NCI-H1092 (cell line): ENCODE measurements around the gene RARRES2.
"Not testable (repeated sequence)": the region's sequence is repeated elsewhere in the genome, so short reads cannot be mapped to it uniquely, and the experiment has no call there.

Experiments
- DNase-seq: peaks from one replicate; lab custom pipeline; 2025; lab: John Stamatoyannopoulos, UW

RARRES2 gene

GRCh38 chr7:150341263-150342120 lies at the start of gene RARRES2:
RARRES2 (minus strand) TSS chr7:150341629; CDS start chr7:150340609, 1,020 bp downstream.
- no peak for DNase-seq

- no peak for DNase-seq
These were observed 48.8 kb upstream of the RARRES2 start for GRCh38 chr7:150390205-150390604.

DNA sequence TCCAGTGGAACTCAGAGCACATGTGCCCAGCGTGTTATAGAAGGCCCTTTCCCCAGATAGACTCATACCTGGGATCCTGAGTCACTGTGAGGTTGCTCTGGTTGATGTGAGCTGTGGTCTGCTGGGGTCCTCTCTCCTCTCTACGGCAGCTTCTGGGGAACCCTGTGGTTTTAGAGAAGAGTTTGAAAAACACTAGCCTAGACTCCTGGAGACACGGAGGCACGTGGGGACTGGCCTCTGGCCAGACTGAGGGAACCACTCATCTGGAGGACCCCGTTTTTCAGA lies 48.0 kb upstream of the RARRES2 start:
- DNase-seq = no peak

GRCh38 chr7:150388709-150389531 lies 47.5 kb upstream of the RARRES2 start:
- peak; percentile 19 for DNase-seq

- no peak for DNase-seq
These were observed 46.9 kb upstream of the RARRES2 start for GRCh38 chr7:150388306-150388705.

GRCh38 chr7:150385884-150386283 lies 44.5 kb upstream of the RARRES2 start:
- not testable (repeated sequence) for DNase-seq

- no peak for DNase-seq
These were observed 43.9 kb upstream of the RARRES2 start for GRCh38 chr7:150385302-150385723.

GRCh38 chr7:150384406-150385301 lies 43.2 kb upstream of the RARRES2 start:
- DNase-seq = no peak

DNA sequence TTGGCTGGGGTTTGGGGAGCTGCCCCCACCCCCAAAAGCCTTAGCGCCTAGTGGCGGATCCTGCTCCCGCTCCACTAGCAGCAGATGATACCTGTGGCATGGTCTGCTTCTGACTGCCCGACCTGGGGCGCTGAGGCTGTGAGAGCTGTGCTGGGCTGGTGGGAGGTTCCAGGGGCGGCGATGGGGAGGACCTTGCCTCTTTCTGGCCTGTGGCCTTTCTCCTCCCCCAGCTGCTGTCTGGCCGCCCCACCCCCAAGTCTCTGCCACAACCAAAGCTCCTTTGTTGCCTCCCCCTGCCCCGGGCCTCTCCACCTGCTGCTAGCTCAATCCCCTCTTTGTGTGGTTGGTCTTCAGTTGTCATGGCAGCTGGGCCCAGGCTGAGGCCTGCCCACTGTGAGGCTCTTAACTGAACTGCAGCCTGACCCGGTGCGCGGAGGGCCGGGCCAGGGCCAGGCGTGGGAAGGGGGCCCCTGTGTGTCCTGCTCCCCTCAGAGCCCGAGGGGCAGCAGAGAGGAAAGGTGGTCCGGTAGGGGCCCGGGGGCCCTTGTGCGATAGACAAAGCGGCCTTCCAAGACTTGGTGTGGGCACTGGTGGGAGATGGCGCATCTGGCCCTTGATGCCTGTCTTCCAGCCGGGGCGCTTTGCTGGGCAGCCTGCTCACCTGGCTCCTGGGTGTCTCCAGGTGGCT lies 42.4 kb upstream of the RARRES2 start:
- peak; percentile 66 for DNase-seq

GRCh38 chr7:150382844-150383225 lies 41.4 kb upstream of the RARRES2 start:
- DNase-seq = no peak

DNA sequence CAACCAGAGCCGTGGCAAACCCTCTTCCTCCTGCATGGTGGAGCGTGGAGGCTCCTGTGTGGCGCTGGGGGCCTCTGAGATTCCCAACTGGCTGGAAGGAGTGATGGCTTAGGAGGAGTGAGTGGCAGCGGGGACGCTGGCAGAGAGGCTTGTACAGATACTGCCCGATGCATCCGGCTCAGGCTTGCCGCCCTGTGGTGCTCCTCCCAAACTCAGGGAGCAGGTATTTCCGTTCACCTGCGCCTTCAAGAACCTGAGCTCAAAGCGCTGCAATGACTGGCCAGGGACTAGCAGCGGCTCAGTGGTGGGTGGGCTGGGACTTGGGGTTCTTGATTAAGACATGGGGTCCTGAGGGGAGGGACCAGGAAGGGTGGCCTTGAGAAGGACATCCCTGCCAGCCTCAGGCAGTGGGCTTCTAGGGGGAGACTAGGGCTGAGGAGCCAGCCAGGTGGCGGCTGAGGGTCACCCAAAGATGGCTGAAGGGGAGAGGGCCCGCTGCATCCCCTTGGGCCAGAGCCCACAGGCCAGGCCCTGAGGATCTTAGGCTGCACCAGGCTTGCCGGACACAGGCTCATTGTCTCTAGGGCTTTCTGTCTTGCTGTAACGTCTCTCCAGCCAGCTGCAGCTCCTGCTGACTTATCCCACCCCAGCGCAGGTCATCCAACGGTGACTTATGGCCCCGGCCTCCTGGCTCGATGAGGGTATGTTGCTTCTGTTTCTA lies 40.9 kb upstream of the RARRES2 start:
- DNase-seq = no peak

- DNase-seq = no peak
These were observed 40.3 kb upstream of the RARRES2 start for GRCh38 chr7:150381785-150382122.

- DNase-seq = no peak
These were observed 39.7 kb upstream of the RARRES2 start for GRCh38 chr7:150381096-150381495.

DNA sequence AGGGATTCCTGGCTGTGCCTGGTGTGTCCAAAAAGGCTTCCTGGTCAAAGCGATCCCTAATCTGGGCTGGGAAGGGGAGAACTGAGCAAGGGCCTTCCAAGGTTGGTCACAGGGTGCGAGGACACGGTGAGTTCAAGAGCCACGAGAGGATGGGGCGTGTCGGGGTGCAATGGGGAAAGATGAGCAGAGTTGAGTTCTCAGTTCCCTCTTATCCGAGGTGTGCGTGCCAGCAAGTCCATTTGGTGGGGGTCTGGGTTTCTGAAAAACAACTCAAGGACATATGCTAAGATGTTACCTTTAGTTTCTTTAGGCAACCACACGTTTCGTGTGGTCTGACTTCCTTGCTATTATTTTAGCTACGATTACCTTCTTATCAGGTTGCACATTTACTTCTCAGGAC lies 39.0 kb upstream of the RARRES2 start:
- DNase-seq = no peak

GRCh38 chr7:150379441-150380379 lies 38.3 kb upstream of the RARRES2 start:
- DNase-seq = no peak

DNA sequence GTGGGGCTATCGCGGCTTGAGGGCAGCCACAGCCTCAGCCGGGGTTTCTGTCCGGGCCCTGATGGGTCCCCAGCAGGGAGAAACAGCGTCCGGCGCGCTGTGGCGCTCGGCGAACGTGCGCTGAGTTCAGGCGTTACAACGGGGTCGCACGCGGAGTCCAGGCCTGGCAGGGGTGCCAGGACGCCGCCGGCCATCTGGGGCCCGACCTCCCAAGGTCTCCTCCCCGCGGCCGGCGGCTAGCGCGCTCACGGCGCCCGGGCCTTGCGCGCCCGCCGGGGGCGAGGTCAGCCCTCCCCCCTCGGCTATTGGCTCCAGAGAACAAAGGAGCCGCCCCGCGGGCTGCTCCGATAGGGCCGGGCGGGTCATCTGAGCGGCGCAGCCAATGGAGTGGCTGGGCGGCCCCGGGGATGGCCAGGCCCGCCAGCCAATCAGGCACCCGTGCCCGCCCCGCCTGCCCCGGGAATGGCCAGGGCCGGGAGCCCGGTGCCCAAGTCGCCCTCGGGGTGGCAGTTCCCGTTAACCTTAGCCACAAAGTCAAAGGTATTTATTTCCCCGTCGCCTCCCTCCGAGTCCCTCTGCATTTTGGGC lies 37.5 kb upstream of the RARRES2 start, which contains the start of gene ZNF775:
ZNF775 (plus strand) TSS at position 478 of the 588 bp plus-strand sequence. CDS start 9,141 bp downstream, outside the sequence.
- DNase-seq = peak; percentile 96

DNA sequence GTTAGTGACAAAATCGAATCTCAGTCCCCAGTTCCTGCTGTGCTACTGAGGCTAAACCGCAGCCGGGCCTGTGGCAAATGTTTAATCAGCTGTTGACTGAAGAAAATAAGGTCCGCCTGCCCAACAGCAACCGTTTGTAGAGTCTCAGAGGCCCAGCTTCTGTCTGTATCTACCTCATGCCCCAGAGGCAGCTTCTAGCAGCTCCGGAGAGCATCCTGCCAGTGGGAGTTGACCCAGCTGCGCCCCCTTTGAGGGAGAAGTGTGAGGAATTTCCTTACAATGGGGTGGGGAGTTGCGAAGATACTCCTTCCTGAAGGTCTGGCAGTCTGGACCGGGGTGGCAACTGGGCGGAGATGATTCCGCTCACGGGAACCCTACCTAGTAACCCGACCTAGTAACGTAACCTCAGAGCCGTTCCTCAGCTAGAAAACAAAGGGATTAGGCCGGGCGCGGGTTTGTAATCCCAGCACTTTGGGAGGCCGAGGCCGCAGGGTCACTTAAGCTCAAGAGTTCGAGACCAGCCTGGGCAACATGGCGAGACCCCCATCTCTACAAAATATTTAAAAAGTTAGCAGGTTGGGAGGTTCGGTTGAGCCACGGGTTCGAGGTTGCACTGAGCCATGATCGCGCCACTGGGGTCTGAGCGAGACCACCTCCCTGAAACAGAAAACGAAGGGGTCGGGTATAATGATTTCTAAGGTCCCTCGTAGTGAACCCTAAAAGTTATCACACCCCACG lies 36.9 kb upstream of the RARRES2 start:
- peak; percentile 64 for DNase-seq

DNA sequence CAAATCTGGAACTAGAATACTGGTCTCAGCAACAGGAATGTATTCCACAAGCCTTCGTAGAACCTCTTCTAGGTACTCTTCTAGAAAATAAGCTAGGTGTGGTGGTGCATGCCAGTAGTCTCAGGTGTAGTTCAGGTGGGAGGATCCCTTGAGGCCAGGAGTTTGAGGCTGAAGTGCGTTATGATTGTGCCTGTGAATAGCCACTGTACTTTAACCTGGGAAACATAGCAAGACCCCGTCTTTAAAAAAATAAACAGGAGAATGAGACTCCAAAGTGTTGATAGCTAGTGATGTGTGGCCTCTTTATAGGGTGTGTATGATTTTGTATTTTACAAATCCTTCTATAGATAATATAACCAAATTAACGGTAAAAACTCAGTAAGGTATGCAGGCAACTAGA lies 36.2 kb upstream of the RARRES2 start:
- no peak for DNase-seq

DNA sequence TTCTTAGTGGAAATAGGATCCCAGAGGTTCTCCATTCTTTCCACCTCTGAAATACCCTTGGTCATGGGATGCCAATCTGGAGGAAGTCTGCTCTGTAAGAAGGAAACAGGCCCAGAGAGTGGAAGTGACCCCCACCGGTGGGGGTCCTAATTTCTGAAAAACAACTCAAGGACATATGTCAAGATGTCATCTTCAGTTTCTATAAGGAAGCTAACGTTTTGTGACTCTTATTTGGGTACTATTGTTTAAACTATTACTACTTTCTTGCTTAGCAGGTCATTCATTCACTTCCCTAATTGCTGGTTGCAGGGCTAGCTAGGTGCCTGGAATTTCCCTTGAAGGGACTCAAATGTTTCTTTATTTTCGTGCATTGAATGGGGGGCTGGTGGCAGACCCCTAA lies 35.8 kb upstream of the RARRES2 start:
- DNase-seq = no peak
